Lung (tissue), 12 donors: Measurements from ENCODE around the gene RNF126. TPM values are rescaled to one million over a fixed set of nuclear protein-coding genes. Genes with fewer than 3 reads are reported as not detected.

Source experiments
- ATAC-seq: fragments of 200-7000 bp; cut with Tn5 transposase; one replicate; pipeline ENCODE4 v1.9.1; 2020; ENCODE audit warnings: moderate number of reproducible peaks; ENCODE audit not compliant: insufficient read depth, low FRiP score
- DNase-seq, 3 donors: peaks; one replicate each; pipeline ENCODE4 v3.0.0-alpha.2; 2013 to 2017
- H3K27ac ChIP-seq, 2 donors: one replicate each; pipeline ENCODE4 v1.5.1; 2013; ENCODE audit warnings: mild to moderate bottlenecking in 2 of 2, moderate library complexity in 2 of 2, control low read depth in 1 of 2, inconsistent platforms in 1 of 2, low read depth in 1 of 2, low read length in 1 of 2
- H3K27me3 ChIP-seq, 3 donors: one replicate each; pipeline ENCODE4 v1.5.1; 2013; ENCODE audit warnings: low read length in 2 of 3; ENCODE audit not compliant: control insufficient read depth in 3 of 3, insufficient read depth in 3 of 3
- H3K36me3 ChIP-seq, 4 donors: one replicate each; pipeline ENCODE4 v1.5.1; 2013; ENCODE audit warnings: low read length in 4 of 4, mild to moderate bottlenecking in 1 of 4, moderate library complexity in 1 of 4; ENCODE audit not compliant: control insufficient read depth in 4 of 4, insufficient read depth in 4 of 4
- H3K4me1 ChIP-seq, 5 donors: one replicate each; pipeline ENCODE4 v1.5.1; 2013; ENCODE audit warnings: low read length in 5 of 5, mild to moderate bottlenecking in 2 of 5, moderate library complexity in 1 of 5; ENCODE audit not compliant: control insufficient read depth in 5 of 5, insufficient read depth in 5 of 5
- H3K4me3 ChIP-seq: one replicate; pipeline ENCODE4 v1.5.1; 2013; ENCODE audit warnings: mild to moderate bottlenecking, control low read depth, moderate library complexity
- H3K9ac ChIP-seq, 2 donors: one replicate each; pipeline ENCODE4 v1.5.1; 2013; ENCODE audit warnings: low read length in 2 of 2, control low read depth in 1 of 2; ENCODE audit not compliant: insufficient read depth in 1 of 2
- H3K9me3 ChIP-seq, 4 donors: one replicate each; pipeline ENCODE4 v1.5.1; 2013; ENCODE audit warnings: low read length in 3 of 4, mild to moderate bottlenecking in 1 of 4, moderate library complexity in 1 of 4; ENCODE audit not compliant: control insufficient read depth in 4 of 4, insufficient read depth in 3 of 4
- WGBS, 2 donors: extraction: QIAGEN DNeasy Blood & Tissue Kit; methylation state at CpG; one replicate each; pipeline ENCODE4 v1.1.7; 2013; 5-methylcytosine and 5-hydroxymethylcytosine counted together
- polyA plus RNA-seq, 2 donors: library from polyadenylated mRNA; stranded (reverse); fragments of 200-250 nt; gene quantifications; one replicate each; pipeline ENCODE4 v1.2.1, GENCODE V29; 2013
- total RNA-seq, 2 donors: library from RNA; depleted of rRNA in 1 of 2; stranded (reverse); fragments of >200 nt in 1 of 2; gene quantifications; one replicate each; pipeline ENCODE4 v1.2.1, GENCODE V29; 2014 to 2021
- TF ChIP-seq, protein P1 (sequence below): IDR thresholded peaks from 2 replicates; pipeline ENCODE4 v1.5.1; 2012; ENCODE audit warnings: mild to moderate bottlenecking; ENCODE audit errors: control extremely low read depth, extremely low read depth
- donor health status: control.
- donor health status: control.
- donor health status: Bipolar disorder and iron deficiency.
- donor health status: healthy.
- donor health status: DM: yes; HTN: yes; CAD: no.

The RNF126 gene
- total and polyA plus RNA-seq, 4 donors = 18.1 to 46.2 (median 37.1) TPM

DNA sequence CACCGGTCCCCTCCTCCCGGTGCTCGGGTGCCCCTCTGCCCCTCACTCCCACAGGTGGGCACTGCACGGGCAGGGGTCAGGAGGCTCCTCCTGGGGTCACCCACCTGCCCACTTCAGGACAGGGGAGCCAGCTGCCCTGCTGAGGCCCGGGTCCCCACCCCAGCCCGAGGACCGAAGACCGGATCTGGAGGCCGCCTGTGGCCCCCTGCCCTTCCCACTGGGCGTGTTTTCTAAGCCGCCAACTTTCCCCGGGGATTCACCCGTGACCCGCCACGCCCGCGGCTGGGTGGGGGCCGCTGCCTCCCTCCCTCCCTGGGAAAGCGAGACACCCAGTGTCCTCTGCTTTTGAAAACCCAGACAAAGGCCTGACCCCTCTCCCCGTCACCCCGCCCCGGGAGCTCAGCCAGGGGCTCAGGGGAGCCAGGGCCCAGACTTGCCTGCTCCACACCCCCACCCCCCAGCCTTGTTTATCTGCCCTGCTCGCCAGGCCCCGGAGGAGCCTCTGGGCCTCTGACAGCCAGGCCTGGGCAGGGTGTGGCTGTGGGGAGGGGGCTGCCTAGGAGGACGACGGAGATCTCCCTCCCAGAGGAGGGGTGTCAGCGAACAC, 47.1 kb upstream of the RNF126 start:
- Histone ChIP-seq H3K9me3 (peaks cover 0 to 3% (median 0%) of the 10 kb centered on the region in 4 donors), H3K4me1 (peaks cover 0 to 10% (median 0%) of the 10 kb centered on the region in 5 donors), H3K9ac (no peak overlapping the region), H3K4me3 (peak overlapping the region; percentile 63), H3K27me3 (no peaks in the 10 kb centered on the region), H3K27ac (peak overlapping the region; percentile 79 to 80), H3K36me3 (no peaks in the 10 kb centered on the region)
- DNase-seq = peak in 1 of 3 donors; percentile 53
- peak; percentile 34 for ATAC-seq
- 28 to 47% methylated on average over 25 to 27 of the region's 27 CpGs for WGBS, 2 donors
- TF ChIP-seq, protein P1, sequence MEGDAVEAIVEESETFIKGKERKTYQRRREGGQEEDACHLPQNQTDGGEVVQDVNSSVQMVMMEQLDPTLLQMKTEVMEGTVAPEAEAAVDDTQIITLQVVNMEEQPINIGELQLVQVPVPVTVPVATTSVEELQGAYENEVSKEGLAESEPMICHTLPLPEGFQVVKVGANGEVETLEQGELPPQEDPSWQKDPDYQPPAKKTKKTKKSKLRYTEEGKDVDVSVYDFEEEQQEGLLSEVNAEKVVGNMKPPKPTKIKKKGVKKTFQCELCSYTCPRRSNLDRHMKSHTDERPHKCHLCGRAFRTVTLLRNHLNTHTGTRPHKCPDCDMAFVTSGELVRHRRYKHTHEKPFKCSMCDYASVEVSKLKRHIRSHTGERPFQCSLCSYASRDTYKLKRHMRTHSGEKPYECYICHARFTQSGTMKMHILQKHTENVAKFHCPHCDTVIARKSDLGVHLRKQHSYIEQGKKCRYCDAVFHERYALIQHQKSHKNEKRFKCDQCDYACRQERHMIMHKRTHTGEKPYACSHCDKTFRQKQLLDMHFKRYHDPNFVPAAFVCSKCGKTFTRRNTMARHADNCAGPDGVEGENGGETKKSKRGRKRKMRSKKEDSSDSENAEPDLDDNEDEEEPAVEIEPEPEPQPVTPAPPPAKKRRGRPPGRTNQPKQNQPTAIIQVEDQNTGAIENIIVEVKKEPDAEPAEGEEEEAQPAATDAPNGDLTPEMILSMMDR = no peak

DNA sequence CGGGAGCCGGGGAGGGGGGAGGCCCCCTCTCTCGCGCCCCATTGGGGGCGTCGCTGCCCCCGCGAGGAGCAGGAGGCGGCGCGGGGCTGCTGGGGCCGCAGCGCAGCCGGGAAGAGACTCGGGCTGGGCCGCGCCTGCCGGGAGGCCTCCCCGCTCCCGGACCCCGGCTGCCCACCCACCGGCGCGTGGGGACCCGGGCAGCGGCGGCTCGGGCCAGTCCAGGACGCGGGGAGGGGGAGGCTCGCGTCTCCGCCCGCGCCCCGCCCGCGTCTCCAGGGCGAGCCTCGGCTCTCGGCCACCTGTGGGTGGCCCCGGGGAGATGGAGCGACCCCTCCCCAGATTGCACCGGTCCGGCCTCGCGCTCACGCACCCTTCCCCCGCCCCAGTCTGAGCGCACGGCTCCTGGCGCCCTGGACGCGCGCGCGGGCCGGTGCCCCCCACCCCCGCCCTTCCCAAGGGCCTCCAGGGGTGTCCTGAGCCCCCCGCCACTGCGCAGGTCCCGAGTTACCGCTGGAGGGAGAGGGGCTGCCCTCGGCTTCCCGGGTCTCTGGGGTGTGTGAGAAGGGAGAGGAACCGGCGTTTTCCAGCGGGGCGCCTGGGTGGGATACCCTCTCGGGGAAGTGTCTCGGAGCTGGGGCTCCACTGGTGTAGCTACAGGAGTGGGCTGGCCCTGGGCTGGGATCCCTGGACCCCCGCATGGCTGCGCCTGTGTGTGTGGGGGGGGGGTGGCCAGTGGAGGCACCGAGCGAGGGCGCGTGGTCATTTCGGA, 46.4 kb upstream of the RNF126 start:
- 3 to 7% methylated on average over 48 to 78 of the region's 78 CpGs for WGBS, 2 donors
- Histone ChIP-seq H3K27ac (peak overlapping the region; percentile 79 to 80), H3K27me3 (peaks cover 0 to under 1% (median 0%) of the 10 kb centered on the region in 3 donors), H3K9me3 (peaks cover 0 to 3% (median 0%) of the 10 kb centered on the region in 4 donors), H3K4me3 (peak overlapping the region; percentile 63), H3K36me3 (no peaks in the 10 kb centered on the region), H3K4me1 (peaks cover 0 to 10% (median 0%) of the 10 kb centered on the region in 5 donors), H3K9ac (no peak overlapping the region)
- ATAC-seq = peak; percentile 21
- TF ChIP-seq, protein P1 = no peak
- DNase-seq = no peak

DNA sequence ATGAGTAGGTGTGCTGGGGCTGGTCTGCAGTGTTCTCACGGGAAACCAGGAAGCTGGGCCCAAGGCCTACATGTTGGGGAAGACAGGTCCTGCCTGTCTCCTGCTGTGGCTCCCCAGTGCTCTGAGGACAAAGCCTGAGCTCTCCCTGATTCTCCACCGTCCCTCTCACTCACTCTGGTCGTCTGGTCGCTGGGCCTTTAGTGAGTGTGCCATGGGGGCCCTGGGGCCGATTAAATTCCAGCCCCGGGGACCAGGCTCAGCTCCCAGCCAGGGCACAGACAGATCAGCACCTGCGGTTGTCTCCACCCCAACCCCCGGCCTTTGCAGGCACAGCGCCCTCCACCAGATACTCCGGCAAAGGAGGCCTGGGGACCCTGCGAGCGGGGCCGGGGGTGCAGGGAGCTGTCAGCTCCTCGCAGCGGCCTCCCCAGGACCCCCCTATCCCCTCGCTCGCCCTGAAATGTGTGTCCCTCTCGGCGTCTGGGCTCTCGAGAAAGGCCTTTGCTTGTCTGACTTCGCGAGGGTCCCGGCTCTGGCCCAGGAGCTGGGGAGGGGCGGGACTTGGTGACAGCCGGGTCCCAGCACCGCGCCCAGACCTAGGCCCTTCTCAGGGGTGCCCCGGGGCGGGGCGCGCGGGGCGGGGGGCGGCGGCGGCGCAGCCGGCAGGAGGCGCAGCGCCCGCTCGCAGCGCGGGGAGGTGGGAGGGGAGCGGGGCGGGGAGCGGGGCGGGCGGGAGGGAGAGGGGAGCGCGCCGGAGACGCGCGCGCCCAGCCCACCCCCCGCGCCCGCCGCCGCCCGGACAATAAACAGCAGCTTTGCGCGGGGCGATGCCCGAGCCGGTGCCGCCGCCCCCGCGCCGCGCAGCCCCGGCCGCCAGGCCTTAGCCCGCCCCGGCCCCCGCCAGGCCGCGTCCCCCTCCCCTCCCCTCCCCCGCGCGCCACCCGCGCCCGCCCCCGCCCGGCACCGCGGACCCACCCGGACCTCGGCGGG, 45.4 kb upstream of the RNF126 start, which contains the start of gene PALM:
Gene PALM (plus strand): TSS at position 782 of the 990 bp plus-strand sequence. CDS start 212 bp downstream, outside the sequence.
- Histone ChIP-seq H3K4me1 (peaks cover 0 to 10% (median 0%) of the 10 kb centered on the region in 5 donors), H3K4me3 (peak within 1 kb of the TSS; percentile 63), H3K27me3 (peaks cover 0 to 3% (median 0%) of the 10 kb centered on the region in 3 donors), H3K9me3 (peaks cover 0 to 3% (median 0%) of the 10 kb centered on the region in 4 donors), H3K9ac (no peak within 1 kb of the TSS), H3K36me3 (no peaks in the 10 kb centered on the region), H3K27ac (peak within 1 kb of the TSS; percentile 79 to 80)
- no peak for ATAC-seq
- TF ChIP-seq, protein P1 = no peak
- WGBS, 2 donors = 10 to 23% methylated on average over 41 to 83 of the region's 93 CpGs
- peak; percentile 45 to 69 (median 62) for DNase-seq
